Panc1 (cell line): ENCODE data around the gene USH2A. TPM values are rescaled to one million over a fixed set of nuclear protein-coding genes. Genes with fewer than 3 reads are reported as not detected.

Source experiments
- ATAC-seq: fragments of 200-7000 bp; cut with Tn5 transposase; 2 replicates; pipeline ENCODE4 v1.9.1; 2020; ENCODE audit warnings: mild to moderate bottlenecking, moderate library complexity
- BruUV-seq: library from RNA; stranded (reverse); fragments of 400-500 nt; replicated peaks from 2 replicates; lab custom pipeline; 2021; lab: Mats Ljungman, UMichigan
- CTCF ChIA-PET: fragments of 300-600 bp; sonication (Branson Sonifier 250); formaldehyde crosslinking; loops from one replicate; lab custom pipeline; 2022; ENCODE audit warnings: antibody characterized with exemption; lab: Charles Lee
- POLR2A ChIA-PET: fragments of 300-600 bp; sonication (Branson Sonifier 250); formaldehyde crosslinking; loops from one replicate; lab custom pipeline; 2022; ENCODE audit warnings: antibody characterized with exemption; lab: Charles Lee
- DNase-seq: peaks from one replicate; pipeline ENCODE4 v3.0.0-alpha.2; 2010; ENCODE audit warnings: low read depth, low spot score
- H3K27ac ChIP-seq: 2 replicates; pipeline ENCODE4 v1.5.1; 2011; ENCODE audit warnings: mild to moderate bottlenecking, low read length, inconsistent platforms
- H3K27me3 ChIP-seq: fragments of 200-500 bp; sonication (Bioruptor generic); 2 replicates; pipeline ENCODE4 v1.6.0; 2014; ENCODE audit warnings: low read length, inconsistent platforms; ENCODE audit not compliant: control insufficient read depth, insufficient read depth
- H3K36me3 ChIP-seq: fragments of 200-500 bp; sonication (Bioruptor generic); 2 replicates; pipeline ENCODE4 v1.5.1; 2014; ENCODE audit warnings: inconsistent platforms, mild to moderate bottlenecking, low read length, moderate library complexity; ENCODE audit not compliant: control insufficient read depth, insufficient read depth
- H3K4me1 ChIP-seq: 2 replicates; pipeline ENCODE4 v1.5.1; 2011; ENCODE audit warnings: inconsistent platforms, mild to moderate bottlenecking, low read length, moderate library complexity; ENCODE audit not compliant: control insufficient read depth, insufficient read depth
- H3K4me3 ChIP-seq, 2 experiments: 2 replicates each; pipeline ENCODE4 v1.5.1; 2011 to 2012; ENCODE audit warnings: low read depth in 2 of 2, low read length in 2 of 2, mild to moderate bottlenecking in 2 of 2, inconsistent platforms in 1 of 2, moderate library complexity in 1 of 2
- H3K9me3 ChIP-seq: fragments of 200-500 bp; sonication (Bioruptor generic); 2 replicates; pipeline ENCODE4 v1.5.1; 2014; ENCODE audit warnings: low read depth, mild to moderate bottlenecking, inconsistent platforms, low read length, moderate library complexity; ENCODE audit not compliant: control insufficient read depth, insufficient read depth
- CTCF ChIP-seq: fragments of 450-650 bp; IDR thresholded peaks from 2 replicates; pipeline ENCODE4 v1.5.1; 2017; ENCODE audit warnings: mild to moderate bottlenecking
- POLR2AphosphoS5 ChIP-seq: IDR thresholded peaks from 2 replicates; pipeline ENCODE4 v1.6.1; 2012; ENCODE audit warnings: mild to moderate bottlenecking, low read depth, low read length, moderate library complexity
- REST ChIP-seq, 2 experiments: IDR thresholded peaks; 2 replicates each; pipeline ENCODE4 v1.6.1; 2011 to 2012; ENCODE audit warnings: low read depth in 2 of 2, control low read depth in 1 of 2, low read length in 1 of 2, mild to moderate bottlenecking in 1 of 2, moderate library complexity in 1 of 2; ENCODE audit not compliant: insufficient read depth in 1 of 2
- SIN3A ChIP-seq: IDR thresholded peaks from 2 replicates; pipeline ENCODE4 v1.6.1; 2012; ENCODE audit warnings: low read depth, mild to moderate bottlenecking, low read length, moderate library complexity, borderline replicate concordance; ENCODE audit not compliant: insufficient read depth
- TCF7L2 ChIP-seq: IDR thresholded peaks from 2 replicates; pipeline ENCODE4 v1.6.1; 2011; ENCODE audit warnings: mild to moderate bottlenecking, low read depth, low read length, inconsistent platforms
- in situ Hi-C: cut with HindIII; loops from 2 replicates; pipeline ENCODE4 v1.10.0; 2016; ENCODE audit warnings: low sequenced_read_pairs, low pct_unique_long_range_greater_than_20kb
- intact Hi-C: fragments of 100-400 bp; cut with micrococcal nuclease; formaldehyde crosslinking; loops from one replicate; pipeline ENCODE4 v1.10.0; 2022; ENCODE audit not compliant: unreplicated experiment
- total RNA-seq: library from RNA; stranded (reverse); gene quantifications from one replicate; pipeline ENCODE4 v1.2.1, GENCODE V29; 2021; ENCODE audit not compliant: unreplicated experiment

Gene USH2A
- total RNA-seq, 1 experiment from 2014 or later = not detected

- ATAC-seq = no peak
- ChIA-PET POLR2A (no interaction called here), CTCF (no interaction called here)
- TF ChIP-seq CTCF (no peak), POLR2AphosphoS5 (no peak), TCF7L2 (no peak), SIN3A (no peak), REST (IDR thresholded peaks at IDR 0.05; ENCODE audit: insufficient read depth in 1 of 2, low read depth in 2 of 2, low read length in 1 of 2) (no peak)
- in situ Hi-C loops (no loop called here), intact Hi-C loops (no loop called here)
- DNase-seq = no peak
- Histone ChIP-seq H3K27me3 (no peaks in the 10 kb centered on the region), H3K27ac (no peak overlapping the region), H3K36me3 (no peaks in the 10 kb centered on the region), H3K4me1 (no peaks in the 10 kb centered on the region), H3K4me3 (no peak overlapping the region), H3K9me3 (no peaks in the 10 kb centered on the region)
- BruUV-seq = no TSS peak
These were observed 527.4 kb downstream of the USH2A start for GRCh38 chr1:215895893-215896292.

GRCh38 chr1:215895276-215895675 is 528.0 kb downstream of the USH2A start:
- no peak overlapping the region for H3K27ac ChIP-seq
- intact Hi-C loops (no loop called here), in situ Hi-C loops (no loop called here)
- no peaks in the 10 kb centered on the region for H3K27me3 ChIP-seq
- no peaks in the 10 kb centered on the region for H3K9me3 ChIP-seq
- BruUV-seq = no TSS peak
- no peak overlapping the region for H3K4me3 ChIP-seq
- CTCF ChIA-PET = no interaction called here
- no peak for ATAC-seq
- no peaks in the 10 kb centered on the region for H3K4me1 ChIP-seq
- POLR2A ChIA-PET = no interaction called here
- DNase-seq = no peak
- no peaks in the 10 kb centered on the region for H3K36me3 ChIP-seq
- TF ChIP-seq POLR2AphosphoS5 = no peak

- Histone ChIP-seq H3K36me3 (no peaks in the 10 kb centered on the region), H3K27me3 (no peaks in the 10 kb centered on the region), H3K4me3 (no peak overlapping the region), H3K27ac (no peak overlapping the region), H3K9me3 (no peaks in the 10 kb centered on the region), H3K4me1 (no peaks in the 10 kb centered on the region)
- POLR2A ChIA-PET = no interaction called here
- TF ChIP-seq POLR2AphosphoS5 = no peak
- no peak for TF ChIP-seq TCF7L2
- no peak for TF ChIP-seq SIN3A
- no peak for TF ChIP-seq CTCF
- no peak for TF ChIP-seq REST (IDR thresholded peaks at IDR 0.05; ENCODE audit: insufficient read depth in 1 of 2, low read depth in 2 of 2, low read length in 1 of 2)
- intact Hi-C loops (no loop called here), in situ Hi-C loops (no loop called here)
- DNase-seq = no peak
- CTCF ChIA-PET = no interaction called here
- BruUV-seq = no TSS peak
- ATAC-seq = no peak
These were observed 528.6 kb downstream of the USH2A start for GRCh38 chr1:215894617-215895016.
